Uterus (tissue), 2 donors: ENCODE measurements around the gene MYBPC1.

Experiments used
- CTCF ChIP-seq, 4 experiments: fragments of 200-600 bp in 2 of 4; fragments of 450-650 bp in 2 of 4; sonication (generic) in 2 of 4; IDR thresholded peaks; one replicate each; pipeline ENCODE4 v1.5.1; 2016 to 2019; ENCODE audit warnings: antibody characterized with exemption in 4 of 4, mild to moderate bottlenecking in 2 of 4, moderate library complexity in 1 of 4
- POLR2A ChIP-seq, 2 donors: fragments of 450-650 bp; IDR thresholded peaks; one replicate each; pipeline ENCODE4 v1.6.1; 2016; ENCODE audit warnings: antibody characterized with exemption in 2 of 2, mild to moderate bottlenecking in 1 of 2, moderate library complexity in 1 of 2

GRCh38 chr12:101582937-101583336 lies 11.8 kb upstream of the MYBPC1 start:
- TF ChIP-seq POLR2A (IDR thresholded peaks at IDR 0.05) (no peak), CTCF (IDR thresholded peaks at IDR 0.05) (no peak)
